Spleen (tissue), 7 donors: ENCODE results near the gene LMOD3.

Experiments used
- CTCF ChIP-seq, 11 experiments: fragments of 200-600 bp in 7 of 11; fragments of 450-650 bp in 4 of 11; sonication (generic) in 4 of 11; IDR thresholded peaks in 8 of 11; conservative IDR thresholded peaks in 3 of 11; 1 replicate in 7 of 11; 2 replicates in 4 of 11; pipeline versions ENCODE4 v1.4.0 to v1.8.0; 2016 to 2021; ENCODE audit warnings: antibody characterized with exemption in 11 of 11, inconsistent platforms in 4 of 11, mild to moderate bottlenecking in 1 of 11
- POLR2A ChIP-seq, 3 donors: fragments of 450-650 bp; IDR thresholded peaks; one replicate each; pipeline ENCODE4 v1.5.1; 2017; ENCODE audit warnings: antibody characterized with exemption in 3 of 3, mild to moderate bottlenecking in 1 of 3
- POLR2AphosphoS5 ChIP-seq, 3 donors: sonication (generic); formaldehyde crosslinking; IDR thresholded peaks; one replicate each; pipeline ENCODE4 v1.5.1; 2017; ENCODE audit warnings: antibody characterized with exemption in 3 of 3
- donor health status: DM: no; HTN: no; CAD: no; lungs with moderate emphysema.
- donor health status: DM: no; HTN: no; CAD: no.
- donor health status: DM: no; HTN: no; CAD: no.

- no peak for TF ChIP-seq CTCF (IDR thresholded peaks at IDR 0.05 in 8 of 11, conservative IDR thresholded peaks at IDR 0.05 in 3 of 11)
- TF ChIP-seq POLR2A (IDR thresholded peaks at IDR 0.05): no peak
- no peak for TF ChIP-seq POLR2AphosphoS5 (IDR thresholded peaks at IDR 0.05)
Measured at GRCh38 chr3:69165744-69166143, 43.3 kb upstream of the LMOD3 start.
